Measurements from ENCODE around the gene OR2AT4. TPM values are rescaled to one million over a fixed set of nuclear protein-coding genes. Genes with fewer than 3 reads are reported as not detected.
A peak's percentile ranks its signal among the peaks of the same experiment; 100 is the strongest.

Gene OR2AT4
- total RNA-seq, 6 experiments from 2014 or later: not detected

- H3K4me1 Mint-ChIP-seq (ENCODE audit: low read depth): peaks cover 22% of the 10 kb centered on the region
- TF ChIP-seq CTCF (IDR thresholded peaks at IDR 0.05): no peak
- peaks cover 18% of the 10 kb centered on the region for H3K27me3 Mint-ChIP-seq (ENCODE audit: insufficient read depth)
- peak; percentile 92 for DNase-seq
- no peaks in the 10 kb centered on the region for H3K36me3 Mint-ChIP-seq (ENCODE audit: low read depth)
- peak overlapping the region; percentile 80 for H3K27ac Mint-ChIP-seq
- H3K9me3 Mint-ChIP-seq: no peaks in the 10 kb centered on the region
- H3K4me3 Mint-ChIP-seq: peak overlapping the region; percentile 73
These were observed 46.2 kb upstream of the OR2AT4 start for GRCh38 chr11:75142714-75143419.

GRCh38 chr11:75141166-75141565 is 44.5 kb upstream of the OR2AT4 start:
- H3K27ac Mint-ChIP-seq: no peak overlapping the region
- H3K4me3 Mint-ChIP-seq: no peak overlapping the region
- H3K27me3 Mint-ChIP-seq (ENCODE audit: insufficient read depth): peaks cover 25% of the 10 kb centered on the region
- no peak for TF ChIP-seq CTCF (IDR thresholded peaks at IDR 0.05)
- no peak for DNase-seq
- H3K9me3 Mint-ChIP-seq: no peaks in the 10 kb centered on the region
- no peaks in the 10 kb centered on the region for H3K36me3 Mint-ChIP-seq (ENCODE audit: low read depth)
- H3K4me1 Mint-ChIP-seq (ENCODE audit: low read depth): peaks cover 22% of the 10 kb centered on the region

- peak; percentile 10 for DNase-seq
- TF ChIP-seq CTCF (IDR thresholded peaks at IDR 0.05): peak; percentile 99
- H3K36me3 Mint-ChIP-seq (ENCODE audit: low read depth): no peaks in the 10 kb centered on the region
- peaks cover 22% of the 10 kb centered on the region for H3K4me1 Mint-ChIP-seq (ENCODE audit: low read depth)
- no peak overlapping the region for H3K4me3 Mint-ChIP-seq
- peaks cover 28% of the 10 kb centered on the region for H3K27me3 Mint-ChIP-seq (ENCODE audit: insufficient read depth)
- H3K27ac Mint-ChIP-seq: no peak overlapping the region
- H3K9me3 Mint-ChIP-seq: no peaks in the 10 kb centered on the region
These were observed 43.8 kb upstream of the OR2AT4 start for GRCh38 chr11:75140269-75141138.

GRCh38 chr11:75135651-75136050 is 39.0 kb upstream of the OR2AT4 start:
- Mint-ChIP-seq H3K27ac (no peak overlapping the region), H3K27me3 (ENCODE audit: insufficient read depth) (peaks cover 54% of the 10 kb centered on the region), H3K36me3 (ENCODE audit: low read depth) (no peaks in the 10 kb centered on the region), H3K9me3 (no peaks in the 10 kb centered on the region), H3K4me3 (no peak overlapping the region), H3K4me1 (ENCODE audit: low read depth) (no peaks in the 10 kb centered on the region)
- no peak for DNase-seq
- no peak for TF ChIP-seq CTCF (IDR thresholded peaks at IDR 0.05)

- no peak for TF ChIP-seq CTCF (IDR thresholded peaks at IDR 0.05)
- no peak for DNase-seq
- Mint-ChIP-seq H3K4me3 (no peak overlapping the region), H3K27ac (no peak overlapping the region), H3K9me3 (no peaks in the 10 kb centered on the region), H3K36me3 (ENCODE audit: low read depth) (no peaks in the 10 kb centered on the region), H3K4me1 (ENCODE audit: low read depth) (no peaks in the 10 kb centered on the region), H3K27me3 (ENCODE audit: insufficient read depth) (peaks cover 51% of the 10 kb centered on the region)
These were observed 38.5 kb upstream of the OR2AT4 start for GRCh38 chr11:75135021-75135650.
